GM18502 (cell line): Measurements from ENCODE around the gene SAA4.
A peak's percentile ranks its signal among the peaks of the same experiment; 100 is the strongest.
"Not testable (repeated sequence)": the region's sequence is repeated elsewhere in the genome, so short reads cannot be mapped to it uniquely, and the experiment has no call there.

Experiments used
- ATAC-seq: cut with Tn5 transposase; IDR thresholded peaks from one replicate; pipeline ENCODE4 v1.9.1; 2021; ENCODE audit warnings: mild to moderate bottlenecking; ENCODE audit not compliant: unreplicated experiment, poor library complexity

SAA4 gene

GRCh38 chr11:18196532-18196931, 40.1 kb downstream of the SAA4 start:
- ATAC-seq, result no peak

GRCh38 chr11:18193010-18193409, 43.6 kb downstream of the SAA4 start:
- peak; percentile 73 for ATAC-seq

- ATAC-seq, result no peak
Observed at GRCh38 chr11:18191376-18191775, 45.2 kb downstream of the SAA4 start.

DNA sequence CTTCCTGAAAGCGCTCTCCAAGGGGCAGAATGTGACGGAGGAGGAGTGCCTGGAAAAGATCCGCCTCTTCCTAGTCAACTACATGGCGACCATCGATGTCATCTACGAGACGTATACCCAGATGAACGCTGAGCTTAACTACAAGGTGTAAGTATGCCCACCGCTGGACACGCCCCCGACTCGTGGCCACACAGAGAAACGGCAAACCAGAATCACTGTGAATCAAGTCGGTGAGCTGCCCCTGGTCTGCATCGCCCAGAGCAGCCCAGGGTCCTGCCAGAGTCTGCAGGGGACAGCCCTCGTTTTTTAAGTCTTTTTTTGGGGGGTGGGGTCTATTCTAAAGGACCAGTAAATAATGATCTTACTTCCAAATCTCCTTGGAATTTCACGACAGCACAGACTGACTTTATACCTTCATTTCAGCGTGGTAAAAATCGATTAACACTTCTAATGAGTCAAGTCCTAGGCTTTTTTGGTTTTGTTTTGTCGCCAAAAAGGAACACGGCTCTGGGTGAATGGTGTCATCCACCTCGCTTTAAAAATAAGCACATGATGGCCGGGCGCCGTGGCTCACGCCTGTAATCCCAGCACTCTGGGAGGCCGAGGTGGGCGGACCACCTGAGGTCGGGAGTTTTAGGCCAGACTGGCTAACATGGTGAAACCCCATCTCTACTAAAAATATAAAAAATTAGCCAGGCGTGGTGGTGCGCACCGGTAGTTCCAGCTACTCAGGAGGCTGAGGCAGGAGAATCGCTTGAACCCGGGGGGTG, 46.9 kb downstream of the SAA4 start:
- ATAC-seq, result not testable (repeated sequence)

- no peak for ATAC-seq
Observed at GRCh38 chr11:18188796-18189195, 47.8 kb downstream of the SAA4 start.
